ENCODE results near the gene IGSF3.

The IGSF3 gene

GRCh38 chr1:116667575-116668105 is at the start of gene IGSF3:
IGSF3 (minus strand) TSS chr1:116667733; CDS start chr1:116666326, 1,407 bp downstream.
- H3K4me3 ChIP-seq (IDR thresholded peaks at IDR 0.05; ENCODE audit: insufficient read depth, low read depth, low read length) = no peak within 1 kb of the TSS
- H3K9ac ChIP-seq = no peak within 1 kb of the TSS; the same call in 1 of the 2 replicates
- no peaks in the 10 kb centered on the region for H3K36me3 ChIP-seq (ENCODE audit: insufficient read depth)
- no peaks in the 10 kb centered on the region for H4K20me1 ChIP-seq (ENCODE audit: insufficient read depth)
- H3K27ac ChIP-seq = no peak within 1 kb of the TSS
- peak within 1 kb of the TSS; percentile 51 for H3K4me2 ChIP-seq
- peak within 1 kb of the TSS; percentile 71 for H2AFZ ChIP-seq (ENCODE audit: low read depth)
- no peak for TF ChIP-seq CTCF (conservative IDR thresholded peaks at IDR 0.05; ENCODE audit: low read depth, low read length)
- H3K79me2 ChIP-seq (ENCODE audit: insufficient read depth, low read depth) = no peaks in the 10 kb centered on the region
- H3K27me3 ChIP-seq (ENCODE audit: insufficient read depth, low read depth) = no peaks in the 10 kb centered on the region
- H3K4me1 ChIP-seq (ENCODE audit: low read depth, poor library complexity, severe bottlenecking) = no peaks in the 10 kb centered on the region

DNA sequence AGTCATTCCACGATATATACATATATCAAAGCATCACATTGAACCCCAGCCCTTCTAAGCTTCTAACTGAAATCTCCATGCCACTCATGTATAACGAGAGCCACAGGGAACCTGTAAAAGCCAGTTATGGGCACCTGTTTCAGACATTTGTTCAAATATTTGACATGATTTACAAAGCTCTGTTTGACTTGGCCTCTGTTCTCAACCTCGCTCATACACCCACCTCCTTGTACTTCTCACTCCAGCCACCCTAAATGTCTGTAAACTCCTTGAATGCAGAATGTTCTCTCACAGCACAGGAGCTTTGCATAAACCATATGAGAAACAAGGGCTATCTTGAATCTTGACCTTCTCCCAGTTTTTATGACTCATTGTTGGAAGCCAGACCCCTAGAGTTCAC is 49.8 kb upstream of the IGSF3 start:
- Histone ChIP-seq H4K20me1 (ENCODE audit: insufficient read depth) (no peaks in the 10 kb centered on the region), H3K4me1 (ENCODE audit: low read depth, poor library complexity, severe bottlenecking) (no peaks in the 10 kb centered on the region)

DNA sequence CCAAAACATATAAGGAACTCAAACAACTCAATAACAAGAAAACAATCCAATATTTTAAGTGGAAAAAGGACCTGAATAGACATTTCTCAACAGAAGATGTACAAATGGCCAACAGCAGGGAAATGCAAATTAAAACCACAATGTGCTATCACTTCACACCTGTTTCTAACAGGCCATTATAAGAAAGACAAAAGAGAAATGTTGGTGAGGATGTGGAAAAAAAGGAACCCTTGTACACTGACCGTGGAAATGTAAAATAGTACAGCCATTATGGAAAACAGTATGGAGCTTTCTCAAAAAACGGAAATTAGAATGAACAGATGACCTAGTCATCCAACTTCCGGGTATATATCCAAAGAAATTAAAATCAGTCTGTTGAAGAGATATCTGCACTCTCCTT is 48.9 kb upstream of the IGSF3 start:
- Histone ChIP-seq H3K79me2 (ENCODE audit: insufficient read depth, low read depth) (no peaks in the 10 kb centered on the region), H3K36me3 (ENCODE audit: insufficient read depth) (no peaks in the 10 kb centered on the region), H4K20me1 (ENCODE audit: insufficient read depth) (no peaks in the 10 kb centered on the region), H2AFZ (ENCODE audit: low read depth) (no peak overlapping the region), H3K9ac (no peak overlapping the region), H3K27ac (no peak overlapping the region), H3K4me2 (no peak overlapping the region), H3K4me3 (IDR thresholded peaks at IDR 0.05; ENCODE audit: insufficient read depth, low read depth, low read length) (no peak overlapping the region), H3K27me3 (ENCODE audit: insufficient read depth, low read depth) (no peaks in the 10 kb centered on the region), H3K4me1 (ENCODE audit: low read depth, poor library complexity, severe bottlenecking) (no peaks in the 10 kb centered on the region)
- TF ChIP-seq CTCF (conservative IDR thresholded peaks at IDR 0.05; ENCODE audit: low read depth, low read length) = no peak

More for the DNA sequence above, 49.8 kb upstream of the IGSF3 start:
- Histone ChIP-seq H3K4me2 (no peak overlapping the region), H2AFZ (ENCODE audit: low read depth) (no peak overlapping the region), H3K9ac (no peak overlapping the region), H3K79me2 (ENCODE audit: insufficient read depth, low read depth) (no peaks in the 10 kb centered on the region), H3K36me3 (ENCODE audit: insufficient read depth) (no peaks in the 10 kb centered on the region), H3K4me3 (IDR thresholded peaks at IDR 0.05; ENCODE audit: insufficient read depth, low read depth, low read length) (no peak overlapping the region), H3K27me3 (ENCODE audit: insufficient read depth, low read depth) (no peaks in the 10 kb centered on the region), H3K27ac (no peak overlapping the region)
- no peak for TF ChIP-seq CTCF (conservative IDR thresholded peaks at IDR 0.05; ENCODE audit: low read depth, low read length)

GRCh38 chr1:116713474-116713873 is 45.9 kb upstream of the IGSF3 start:
- Histone ChIP-seq H3K9ac (no peak overlapping the region), H3K27ac (no peak overlapping the region), H4K20me1 (ENCODE audit: insufficient read depth) (no peaks in the 10 kb centered on the region), H3K36me3 (ENCODE audit: insufficient read depth) (no peaks in the 10 kb centered on the region), H3K4me1 (ENCODE audit: low read depth, poor library complexity, severe bottlenecking) (no peaks in the 10 kb centered on the region), H3K79me2 (ENCODE audit: insufficient read depth, low read depth) (no peaks in the 10 kb centered on the region), H3K27me3 (ENCODE audit: insufficient read depth, low read depth) (no peaks in the 10 kb centered on the region), H3K4me3 (IDR thresholded peaks at IDR 0.05; ENCODE audit: insufficient read depth, low read depth, low read length) (no peak overlapping the region), H3K4me2 (no peak overlapping the region), H2AFZ (ENCODE audit: low read depth) (no peak overlapping the region)
- no peak for TF ChIP-seq CTCF (conservative IDR thresholded peaks at IDR 0.05; ENCODE audit: low read depth, low read length)

Data from KMS-11 (cell line).